Tibial artery (tissue), 4 donors: ENCODE data around the gene CREBL2.

ENCODE experiments used
- DNase-seq, 2 donors: peaks; one replicate each; pipeline ENCODE4 v3.0.0-alpha.2; 2019
- H3K27ac ChIP-seq, 2 donors: fragments of 200-600 bp; sonication (generic) in 1 of 2; 1 replicate in 1 of 2; 2 replicates in 1 of 2; pipeline ENCODE4 v1.5.1; 2018 to 2019; ENCODE audit warnings: mild to moderate bottlenecking in 1 of 2
- H3K27me3 ChIP-seq, 2 donors: fragments of 200-600 bp; sonication (generic) in 1 of 2; one replicate each; pipeline versions ENCODE4 v1.5.1 to v1.6.0; 2016 to 2019
- H3K36me3 ChIP-seq, 3 donors: fragments of 200-600 bp; sonication (generic) in 2 of 3; one replicate each; pipeline ENCODE4 v1.5.1; 2016 to 2019; ENCODE audit warnings: mild to moderate bottlenecking in 2 of 3
- H3K4me1 ChIP-seq, 4 donors: fragments of 200-600 bp; sonication (generic) in 2 of 4; 1 replicate in 3 of 4; 2 replicates in 1 of 4; pipeline ENCODE4 v1.5.1; 2016 to 2019
- H3K4me3 ChIP-seq, 2 donors: fragments of 200-600 bp; sonication (generic) in 1 of 2; 1 replicate in 1 of 2; 2 replicates in 1 of 2; pipeline ENCODE4 v1.5.1; 2018 to 2019; ENCODE audit warnings: mild to moderate bottlenecking in 2 of 2
- H3K9me3 ChIP-seq, 3 donors: fragments of 200-600 bp; sonication (generic) in 1 of 3; one replicate each; pipeline ENCODE4 v1.5.1; 2016 to 2019
- intact Hi-C: fragments of 100-400 bp; cut with DNase I; formaldehyde crosslinking; loops from one replicate; pipeline ENCODE4 v1.15.0; 2023; ENCODE audit warnings: low total_unique reads
- TF ChIP-seq, protein P1 (sequence below), 2 experiments: fragments of 200-600 bp in 1 of 2; fragments of 450-650 bp in 1 of 2; IDR thresholded peaks; one replicate each; pipeline ENCODE4 v1.5.1; 2017 to 2019; ENCODE audit warnings: antibody characterized with exemption in 2 of 2, mild to moderate bottlenecking in 1 of 2, moderate library complexity in 1 of 2

CREBL2 gene

GRCh38 chr12:12684375-12685106 is 72.9 kb downstream of the CREBL2 start:
- H3K36me3 ChIP-seq, result no peaks in the 10 kb centered on the region
- no peak overlapping the region for H3K27ac ChIP-seq
- DNase-seq, result no peak
- intact Hi-C loops, result no loop called here
- peaks cover 0 to 10% (median 2%) of the 10 kb centered on the region in 4 donors for H3K4me1 ChIP-seq
- TF ChIP-seq, protein P1, sequence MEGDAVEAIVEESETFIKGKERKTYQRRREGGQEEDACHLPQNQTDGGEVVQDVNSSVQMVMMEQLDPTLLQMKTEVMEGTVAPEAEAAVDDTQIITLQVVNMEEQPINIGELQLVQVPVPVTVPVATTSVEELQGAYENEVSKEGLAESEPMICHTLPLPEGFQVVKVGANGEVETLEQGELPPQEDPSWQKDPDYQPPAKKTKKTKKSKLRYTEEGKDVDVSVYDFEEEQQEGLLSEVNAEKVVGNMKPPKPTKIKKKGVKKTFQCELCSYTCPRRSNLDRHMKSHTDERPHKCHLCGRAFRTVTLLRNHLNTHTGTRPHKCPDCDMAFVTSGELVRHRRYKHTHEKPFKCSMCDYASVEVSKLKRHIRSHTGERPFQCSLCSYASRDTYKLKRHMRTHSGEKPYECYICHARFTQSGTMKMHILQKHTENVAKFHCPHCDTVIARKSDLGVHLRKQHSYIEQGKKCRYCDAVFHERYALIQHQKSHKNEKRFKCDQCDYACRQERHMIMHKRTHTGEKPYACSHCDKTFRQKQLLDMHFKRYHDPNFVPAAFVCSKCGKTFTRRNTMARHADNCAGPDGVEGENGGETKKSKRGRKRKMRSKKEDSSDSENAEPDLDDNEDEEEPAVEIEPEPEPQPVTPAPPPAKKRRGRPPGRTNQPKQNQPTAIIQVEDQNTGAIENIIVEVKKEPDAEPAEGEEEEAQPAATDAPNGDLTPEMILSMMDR (IDR thresholded peaks at IDR 0.05), result no peak
- peaks cover 0 to 8% of the 10 kb centered on the region in 2 donors for H3K27me3 ChIP-seq
- no peaks in the 10 kb centered on the region for H3K9me3 ChIP-seq
- H3K4me3 ChIP-seq, result no peak overlapping the region

- Histone ChIP-seq H3K27ac (no peak overlapping the region), H3K4me1 (peaks cover 0 to 10% (median 2%) of the 10 kb centered on the region in 4 donors), H3K27me3 (peaks cover 0 to 8% of the 10 kb centered on the region in 2 donors), H3K9me3 (no peaks in the 10 kb centered on the region), H3K4me3 (no peak overlapping the region), H3K36me3 (no peaks in the 10 kb centered on the region)
- TF ChIP-seq, protein P1 (IDR thresholded peaks at IDR 0.05), result no peak
- intact Hi-C loops, result no loop called here
- no peak for DNase-seq
Observed at GRCh38 chr12:12685305-12685704, 73.6 kb downstream of the CREBL2 start.

- TF ChIP-seq, protein P1 (IDR thresholded peaks at IDR 0.05), result no peak
- H3K27me3 ChIP-seq, result peaks cover 0 to 8% of the 10 kb centered on the region in 2 donors
- H3K27ac ChIP-seq, result no peak overlapping the region
- DNase-seq, result no peak
- no peaks in the 10 kb centered on the region for H3K9me3 ChIP-seq
- no peaks in the 10 kb centered on the region for H3K36me3 ChIP-seq
- H3K4me3 ChIP-seq, result no peak overlapping the region
- peaks cover 0 to 10% (median 2%) of the 10 kb centered on the region in 4 donors for H3K4me1 ChIP-seq
- intact Hi-C loops, result no loop called here
Observed at GRCh38 chr12:12686472-12686871, 74.8 kb downstream of the CREBL2 start.

GRCh38 chr12:12686925-12687324 is 75.2 kb downstream of the CREBL2 start:
- Histone ChIP-seq H3K36me3 (no peaks in the 10 kb centered on the region), H3K4me1 (peaks cover 0 to 10% (median 2%) of the 10 kb centered on the region in 4 donors), H3K27me3 (peaks cover 0 to 8% of the 10 kb centered on the region in 2 donors), H3K27ac (no peak overlapping the region), H3K4me3 (no peak overlapping the region), H3K9me3 (no peaks in the 10 kb centered on the region)
- intact Hi-C loops, result no loop called here
- TF ChIP-seq, protein P1 (IDR thresholded peaks at IDR 0.05), result no peak
- no peak for DNase-seq

GRCh38 chr12:12689647-12690300 is 78.1 kb downstream of the CREBL2 start:
- TF ChIP-seq, protein P1 (IDR thresholded peaks at IDR 0.05), result no peak
- Histone ChIP-seq H3K4me1 (no peaks in the 10 kb centered on the region), H3K27ac (no peak overlapping the region), H3K27me3 (peaks cover 0 to 5% of the 10 kb centered on the region in 2 donors), H3K4me3 (no peak overlapping the region), H3K9me3 (no peaks in the 10 kb centered on the region), H3K36me3 (no peaks in the 10 kb centered on the region)
- DNase-seq, result no peak
- intact Hi-C loops, result no loop called here
